ENCODE data around the gene RBM18.

The RBM18 gene

DNA sequence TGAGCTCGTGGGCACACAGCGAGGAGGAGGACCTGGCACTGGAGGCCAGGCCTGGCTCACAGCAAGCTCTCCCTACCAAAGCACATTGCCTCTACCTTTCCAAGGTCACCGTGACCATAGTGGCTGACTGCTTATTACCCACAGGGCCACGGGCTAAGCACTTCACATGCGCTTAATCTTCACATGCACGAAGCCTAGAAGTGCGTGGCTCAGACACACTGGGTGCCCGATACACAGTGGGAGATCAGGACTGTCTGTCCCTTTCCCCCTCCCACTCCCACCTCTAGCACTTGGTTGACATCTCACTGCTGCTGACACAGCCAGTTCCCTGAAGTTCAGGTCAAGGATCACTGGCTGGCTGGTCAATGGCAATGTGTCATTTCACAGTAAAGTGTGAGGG is 59.5 kb downstream of the RBM18 start:
- no peak for DNase-seq

DNA sequence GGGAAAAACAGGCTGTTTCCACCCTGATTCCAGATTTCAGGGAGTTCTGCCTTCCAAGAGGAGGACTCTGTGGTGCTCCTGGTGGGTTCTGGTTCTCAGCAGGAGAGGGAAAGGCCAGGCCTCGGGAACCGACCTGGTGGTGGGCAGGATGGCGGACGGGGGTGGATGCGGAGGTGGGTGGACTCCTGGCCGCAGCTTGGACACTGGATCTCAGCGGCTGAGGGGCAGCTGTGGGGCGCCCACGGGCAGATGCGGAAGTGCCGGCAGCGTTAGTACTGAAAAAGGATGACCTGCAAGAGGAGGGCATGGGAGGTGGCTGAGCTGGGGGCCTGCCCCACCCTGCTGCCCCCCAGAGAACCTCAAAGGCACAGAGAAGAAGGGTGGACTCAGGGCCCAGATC is 60.1 kb downstream of the RBM18 start:
- no peak for DNase-seq

DNA sequence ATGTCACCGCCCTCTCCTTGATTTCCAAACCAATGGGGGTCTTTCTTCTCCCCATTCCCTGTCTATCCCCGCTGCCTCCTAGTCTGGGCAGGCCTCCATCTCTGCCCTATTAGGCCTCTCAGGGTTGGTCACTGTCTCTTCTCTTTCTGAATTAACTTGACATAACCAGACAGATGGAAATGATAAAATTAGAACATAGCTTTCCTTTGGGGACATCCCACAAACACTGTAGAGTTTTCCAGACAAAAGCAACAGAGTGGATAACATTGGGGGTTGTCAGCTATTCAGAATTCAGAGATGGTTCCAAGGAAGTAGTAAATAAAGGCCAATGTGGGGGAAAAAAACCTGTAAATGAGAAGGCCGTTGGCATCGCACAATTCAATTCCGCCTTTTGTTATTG is 60.6 kb downstream of the RBM18 start:
- no peak for DNase-seq

DNA sequence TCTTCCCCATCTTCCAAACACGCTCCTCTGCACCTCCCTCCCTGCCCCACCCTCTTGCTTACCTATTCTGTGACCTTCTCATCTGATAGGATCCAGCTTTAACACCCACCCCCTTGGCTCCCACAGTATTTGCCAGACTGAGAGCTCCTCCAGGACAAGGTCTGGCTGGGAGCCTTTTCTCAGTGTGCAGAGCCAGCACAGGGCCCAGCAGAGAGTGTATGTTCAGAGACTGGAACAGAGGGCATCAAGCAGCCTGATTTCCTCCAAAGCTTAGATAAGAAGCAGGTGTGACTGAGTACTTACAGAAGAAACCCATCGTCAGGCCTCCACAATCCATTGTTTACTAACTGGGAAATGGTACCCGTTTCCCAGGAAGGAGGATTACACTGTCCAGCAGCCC is 62.5 kb downstream of the RBM18 start:
- no peak for DNase-seq

DNA sequence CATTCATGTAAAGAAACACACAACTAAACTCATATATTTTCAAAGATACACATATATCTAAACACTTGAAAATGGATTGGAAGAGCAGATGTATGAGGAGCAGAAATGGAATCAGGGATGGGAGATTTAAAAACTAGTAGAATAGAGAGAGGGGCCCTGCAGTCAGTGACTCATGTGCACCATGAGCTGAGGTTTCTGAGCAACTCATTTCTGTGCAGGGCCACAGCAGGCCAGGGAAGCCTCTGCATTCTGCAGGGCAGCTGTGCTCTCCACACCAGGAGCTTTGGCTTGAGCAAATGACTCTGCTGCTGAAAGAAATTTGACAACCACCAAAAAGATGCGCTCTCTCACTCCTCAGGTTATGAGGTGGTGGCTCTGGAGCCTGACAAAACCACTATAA is 63.0 kb downstream of the RBM18 start:
- no peak for DNase-seq

DNA sequence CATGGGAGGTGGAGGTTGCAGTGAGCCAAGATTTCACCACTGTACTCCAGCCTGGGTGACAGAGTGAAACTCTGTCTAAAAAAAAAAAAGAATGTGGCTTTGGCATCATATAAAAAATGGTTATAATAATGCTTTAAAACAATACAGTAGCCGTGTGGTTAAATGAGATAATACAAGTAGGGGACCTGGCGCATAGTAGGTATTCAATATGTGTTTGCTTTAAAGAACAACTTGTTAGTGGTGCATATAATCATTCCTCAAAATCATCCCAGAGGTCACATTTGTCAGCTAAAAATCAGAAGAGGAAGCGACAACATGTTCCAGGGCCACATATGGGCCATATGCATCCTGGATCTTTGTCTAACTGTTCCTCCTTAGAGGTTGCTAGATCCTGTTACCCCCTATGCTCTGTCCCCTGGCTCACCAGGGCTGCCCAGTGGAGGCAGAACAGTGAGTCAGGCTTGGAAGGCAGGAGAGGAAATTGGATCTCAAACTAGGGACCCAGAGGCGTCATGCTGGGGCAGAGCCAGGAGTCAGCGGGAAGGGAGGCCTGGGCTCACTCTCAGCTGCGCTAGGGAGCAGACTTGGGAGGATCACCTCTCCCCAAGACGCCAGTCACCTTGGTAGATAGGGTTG is 63.6 kb downstream of the RBM18 start:
- no peak for DNase-seq

DNA sequence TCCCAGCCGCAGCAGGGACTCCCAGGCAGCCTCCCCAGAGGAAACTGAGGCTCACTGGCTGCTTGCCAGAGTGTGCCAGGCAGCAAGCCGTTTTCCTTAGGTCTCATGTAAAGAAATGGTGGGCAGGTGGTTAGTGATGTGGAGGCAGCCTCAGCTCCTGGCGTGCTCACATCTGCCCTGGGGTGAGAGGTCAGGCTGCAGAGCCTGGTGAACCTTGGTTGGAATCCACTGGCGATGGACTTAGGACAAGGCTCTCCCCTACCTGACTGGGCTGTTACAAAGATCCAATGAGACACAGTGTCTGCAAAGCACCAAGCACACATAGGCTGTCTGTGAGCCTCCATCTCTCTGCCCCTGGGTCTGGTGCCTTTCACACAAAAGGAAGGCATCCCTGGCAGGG is 66.8 kb downstream of the RBM18 start:
- DNase-seq = no peak

DNA sequence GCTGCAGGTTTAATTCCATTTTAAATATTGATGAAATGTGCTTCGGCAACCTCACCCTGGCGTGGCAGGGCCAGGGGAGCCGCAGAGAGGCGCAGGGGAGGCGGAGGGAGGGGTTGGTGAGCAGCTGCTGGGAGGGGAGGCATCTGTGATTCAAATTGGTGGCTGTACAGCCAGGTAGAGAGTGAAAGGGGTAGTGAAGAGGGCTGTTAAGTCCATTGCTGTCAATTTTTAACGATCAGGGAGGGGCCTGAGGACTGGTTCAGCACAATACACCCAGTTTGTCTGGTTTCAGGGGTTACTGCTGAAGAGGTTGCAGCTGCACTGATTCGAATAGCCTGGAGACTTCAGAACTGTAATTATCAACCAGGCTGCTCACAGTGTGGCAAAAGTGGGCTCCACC is 67.2 kb downstream of the RBM18 start:
- DNase-seq = no peak

DNA sequence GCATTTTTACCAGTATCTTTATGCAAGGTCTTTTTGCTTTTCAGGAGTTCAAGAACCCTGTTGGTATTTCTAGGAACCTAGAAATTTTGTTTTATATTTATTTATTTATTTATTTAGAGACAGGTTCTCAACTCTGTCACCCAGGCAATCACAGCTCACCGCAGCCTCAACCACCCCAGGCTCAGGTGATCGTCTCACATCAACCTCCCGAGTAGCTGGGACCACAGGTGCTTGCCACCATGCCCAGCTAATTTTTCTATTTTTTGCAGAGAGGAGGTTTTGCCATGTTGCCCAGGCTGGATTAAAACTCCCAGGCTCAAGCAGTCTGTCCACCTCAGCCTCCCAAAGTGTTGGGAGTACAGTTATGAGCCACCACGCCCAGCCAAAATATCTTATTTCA is 68.8 kb downstream of the RBM18 start:
- no peak for DNase-seq

DNA sequence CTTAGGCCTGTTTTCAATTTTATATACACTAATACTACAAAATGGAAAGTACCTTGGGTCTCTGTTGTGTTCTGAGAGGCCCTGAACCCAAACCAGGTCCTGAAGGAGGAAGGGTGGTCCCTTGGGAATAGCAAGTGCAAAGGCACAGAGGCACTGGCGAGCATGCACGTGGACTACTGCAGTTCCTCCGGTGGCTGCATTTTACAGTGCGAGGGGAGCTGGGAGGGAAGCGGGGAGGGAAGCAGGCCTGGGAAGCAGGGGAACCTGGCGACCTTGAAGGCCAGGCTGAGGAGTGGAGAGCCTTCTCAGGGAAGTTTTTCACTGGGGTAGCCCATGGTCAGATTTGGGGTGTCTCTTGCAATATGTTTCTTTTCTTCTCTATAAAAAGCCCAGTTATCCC is 71.0 kb downstream of the RBM18 start:
- no peak for DNase-seq

DNA sequence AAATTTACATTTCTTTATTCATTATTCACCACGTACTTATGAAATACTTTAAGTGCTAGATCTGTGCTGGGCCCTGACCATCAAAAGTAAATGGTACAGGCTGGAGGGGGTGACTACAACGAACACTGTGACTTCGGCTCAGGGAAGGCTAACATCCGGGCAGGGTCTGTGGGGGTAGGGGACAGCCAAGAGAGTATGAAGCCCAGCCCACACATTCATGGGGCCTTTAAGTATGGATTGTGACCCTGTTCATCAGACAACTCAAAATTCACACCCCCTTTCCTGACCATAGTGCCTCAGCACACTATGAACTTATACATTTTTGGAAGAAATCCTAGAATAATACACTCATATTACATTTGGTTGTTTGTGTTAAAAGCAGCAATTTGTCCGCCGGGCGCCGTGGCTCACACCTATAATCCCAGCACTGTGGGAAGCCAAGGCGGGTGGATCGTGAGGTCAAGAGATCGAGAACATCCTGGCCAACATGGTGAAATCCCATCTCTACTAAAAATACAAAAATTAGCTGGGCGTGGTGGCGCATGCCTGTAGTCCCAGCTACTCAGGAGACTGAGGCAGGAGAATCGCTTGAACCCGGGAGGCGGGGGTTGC is 71.6 kb downstream of the RBM18 start:
- no peak for DNase-seq

DNA sequence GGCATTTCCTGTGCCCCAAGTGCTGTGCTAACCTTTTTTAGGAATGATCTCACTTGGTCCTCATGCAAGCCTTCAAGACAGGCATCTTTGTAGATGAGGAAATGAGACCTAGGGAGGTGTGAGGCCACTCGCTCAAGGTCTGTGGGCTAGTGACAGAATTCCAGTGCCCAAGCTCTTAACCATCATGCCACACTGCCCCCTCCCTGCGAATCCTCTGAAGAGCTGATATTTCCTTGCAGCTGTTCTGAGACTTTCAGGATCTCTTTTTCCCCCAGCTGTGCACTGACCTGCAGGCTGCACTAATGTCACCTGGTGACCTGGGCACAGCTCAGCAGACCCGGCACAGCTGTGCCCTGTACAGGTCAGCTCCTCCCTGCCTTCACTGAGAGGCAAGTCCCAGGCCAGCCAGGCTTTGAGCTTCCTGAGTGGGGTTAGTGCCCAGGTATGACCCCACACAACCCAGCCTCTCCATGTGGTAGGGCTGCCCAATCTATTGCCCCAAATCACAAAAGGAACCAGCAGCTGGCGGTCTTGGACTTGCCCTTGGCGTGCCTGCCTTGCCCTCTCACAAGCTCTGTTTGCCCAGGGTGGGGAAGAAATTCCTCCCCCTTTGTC is 72.3 kb downstream of the RBM18 start:
- DNase-seq = no peak

DNA sequence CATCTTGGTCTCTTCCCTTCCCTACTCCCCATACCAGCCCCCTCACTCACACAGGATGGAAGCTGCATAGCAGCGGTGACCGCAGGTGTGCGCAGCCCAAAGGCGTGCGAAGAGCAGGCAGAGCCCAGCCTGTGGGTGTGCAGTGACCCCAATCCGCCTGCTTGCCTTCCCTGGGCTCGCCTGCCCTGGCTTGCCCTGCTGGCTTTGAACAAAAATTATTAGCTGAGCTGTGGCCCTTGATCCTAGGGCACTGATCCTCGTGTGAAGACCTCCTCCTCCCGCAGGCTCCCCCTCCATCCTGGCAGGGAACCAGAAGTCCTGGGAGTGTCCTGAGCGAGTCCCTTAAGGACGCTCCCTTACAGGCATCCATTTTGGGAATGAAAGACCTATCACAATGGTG is 73.1 kb downstream of the RBM18 start:
- no peak for DNase-seq

DNA sequence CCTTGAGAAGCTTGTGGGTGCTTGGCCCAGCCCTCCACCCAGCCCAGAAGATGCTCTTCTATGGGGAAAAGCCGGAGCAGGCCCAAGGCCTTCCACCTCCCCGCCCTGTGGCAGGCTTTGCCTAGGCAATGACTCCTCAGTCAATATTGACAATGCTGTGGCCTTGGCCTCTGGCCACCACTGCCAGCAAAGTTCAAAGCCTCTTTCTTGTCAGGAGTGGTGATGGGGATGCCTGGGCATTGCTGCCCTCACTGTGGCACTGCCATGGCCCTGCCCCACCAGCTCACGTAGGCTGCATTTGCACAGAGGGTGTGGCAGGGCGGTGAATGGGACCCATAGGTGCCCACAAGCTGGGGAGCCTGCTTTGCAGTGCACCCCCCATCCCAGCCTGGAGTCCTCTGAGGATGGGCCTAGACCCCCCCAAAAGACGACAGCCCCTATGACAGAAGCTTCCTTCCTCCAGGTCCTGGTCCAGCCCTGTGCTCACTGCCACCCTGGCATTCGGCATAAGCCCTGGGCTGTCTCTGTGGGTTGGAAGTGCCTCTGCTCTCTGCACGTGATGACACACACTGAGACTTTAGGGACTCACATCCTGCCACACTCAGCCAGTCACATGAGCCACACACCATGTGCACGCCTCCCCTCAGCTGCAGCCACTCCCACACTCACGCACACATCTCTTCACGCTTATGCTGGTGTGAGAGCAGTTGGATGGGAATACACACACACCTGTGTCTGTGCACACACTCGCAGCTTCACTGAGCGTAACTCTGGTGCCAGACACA is 73.9 kb downstream of the RBM18 start:
- DNase-seq = peak in 10 of 56 donors; percentile 1 to 68 (median 15)

DNA sequence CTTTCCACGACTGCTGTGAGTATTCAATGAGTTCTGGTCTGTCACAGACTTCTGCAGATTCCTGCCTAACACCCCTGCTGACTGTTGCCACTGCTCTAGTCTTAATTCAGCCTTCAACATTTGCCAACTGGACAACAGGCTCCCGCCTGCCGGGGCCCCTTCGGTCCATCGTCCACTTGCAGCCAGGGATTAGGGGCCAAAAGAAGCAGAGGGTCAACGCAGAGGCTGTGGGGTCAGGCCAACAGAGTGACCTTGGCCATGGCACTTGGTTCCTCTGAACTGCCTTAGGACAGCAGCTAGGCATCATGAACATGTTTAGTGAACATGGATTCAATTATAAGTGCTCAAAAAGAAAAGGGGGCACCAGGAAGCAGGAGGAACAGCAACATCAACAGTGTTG is 76.3 kb downstream of the RBM18 start:
- no peak for DNase-seq

Data from nucleus accumbens (tissue), 56 donors.